ENCODE results near the gene PDE9A.
"Not testable (repeated sequence)": the region's sequence is repeated elsewhere in the genome, so short reads cannot be mapped to it uniquely, and the experiment has no call there.

PDE9A gene

DNA sequence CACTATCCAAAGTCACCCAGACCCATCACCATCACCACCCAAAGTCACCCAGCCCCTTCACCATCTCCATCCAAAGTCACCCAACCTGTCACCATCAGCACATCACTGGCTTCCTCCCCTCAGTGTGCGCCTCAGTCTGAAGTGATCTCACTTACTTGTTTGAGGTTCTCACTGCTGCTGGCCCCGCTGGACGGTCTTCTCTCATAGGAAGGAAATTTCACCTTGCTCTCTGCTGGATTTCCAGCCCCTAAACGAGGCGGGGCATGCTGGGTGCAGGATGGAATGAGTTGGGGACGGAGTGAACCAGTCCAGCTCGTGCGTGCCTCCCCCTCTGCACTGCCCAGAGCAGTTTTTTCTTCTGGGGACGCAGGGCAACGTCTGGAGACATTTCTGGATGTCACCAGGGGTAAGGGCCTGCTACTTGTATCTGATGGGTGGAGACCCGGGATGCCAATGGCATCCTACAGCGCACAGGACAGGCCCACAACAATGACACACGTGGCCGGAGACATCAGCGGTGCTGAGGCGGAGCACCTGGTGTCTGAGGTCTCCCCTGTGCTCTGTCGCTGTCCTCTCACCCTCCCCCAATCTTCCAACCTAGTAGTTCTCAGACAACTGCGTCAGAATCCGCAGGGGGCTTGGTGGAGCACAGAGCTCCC, 38.6 kb downstream of the PDE9A start:
- DNase-seq, result no peak

DNA sequence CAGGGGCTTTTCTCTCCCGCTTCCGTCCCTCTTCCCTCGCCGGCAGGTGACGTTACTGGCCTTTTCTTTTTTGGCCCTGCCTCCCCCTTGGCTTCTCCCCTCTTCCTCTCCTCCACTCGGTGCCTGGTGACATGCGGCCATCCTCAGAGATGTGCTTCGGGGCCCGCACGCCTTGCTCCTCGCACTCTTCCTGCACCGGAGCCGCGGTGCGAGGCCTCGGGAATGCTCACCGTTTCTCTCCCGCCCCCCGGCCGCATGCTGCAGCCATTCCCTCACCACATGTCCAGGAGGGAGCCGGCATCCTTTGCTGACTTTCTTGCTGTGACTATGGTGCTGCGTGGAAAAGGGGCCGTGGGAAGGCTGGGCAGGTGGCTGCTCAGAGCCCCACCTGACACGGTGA, 39.3 kb downstream of the PDE9A start:
- no peak for DNase-seq

DNA sequence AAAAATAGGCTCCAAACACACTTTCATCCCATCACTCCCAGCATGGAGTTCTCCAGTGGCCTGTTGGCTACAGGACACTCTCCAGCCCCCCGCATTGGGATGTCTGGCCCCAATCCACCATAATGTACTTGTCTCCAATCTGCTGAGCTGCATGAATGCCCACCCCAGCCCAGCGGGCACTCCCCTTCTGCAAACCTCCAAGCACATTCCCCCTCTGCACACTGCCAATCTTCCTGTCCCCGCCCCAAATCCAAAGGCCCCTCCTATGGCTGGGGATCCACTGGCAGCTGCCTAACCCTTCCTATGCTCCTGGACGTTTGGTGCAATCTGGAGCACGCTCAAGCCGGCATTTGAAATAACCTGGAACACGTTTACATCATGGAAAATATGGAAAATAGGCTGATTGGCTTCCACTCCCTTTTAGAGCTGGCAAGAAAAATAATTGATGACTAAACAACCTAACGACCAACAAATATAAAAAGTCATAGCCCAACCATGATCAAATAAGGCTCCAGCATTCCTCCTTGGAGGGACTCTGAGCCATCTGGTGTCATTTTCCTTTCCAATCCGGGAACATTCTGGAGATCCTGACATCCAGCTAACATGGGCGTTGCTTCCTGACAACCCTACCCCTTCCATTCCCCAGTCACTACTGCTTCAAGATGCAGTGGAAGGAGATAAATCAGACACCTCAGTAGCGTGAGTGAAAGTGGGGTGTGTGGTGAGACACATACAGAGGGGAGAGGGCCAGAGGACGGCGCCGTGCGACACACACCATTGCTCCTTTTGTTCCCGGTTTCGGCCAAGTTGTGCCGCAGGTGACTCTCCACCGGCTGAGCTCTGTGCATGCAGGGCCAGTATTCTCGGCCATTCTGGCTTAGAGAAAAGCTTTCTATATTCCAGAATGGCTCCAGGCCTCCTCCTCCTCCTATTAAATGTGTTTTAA, 41.6 kb downstream of the PDE9A start:
- DNase-seq, result no peak

- DNase-seq, result no peak
These were observed 42.4 kb downstream of the PDE9A start for GRCh38 chr21:42695697-42696380.

DNA sequence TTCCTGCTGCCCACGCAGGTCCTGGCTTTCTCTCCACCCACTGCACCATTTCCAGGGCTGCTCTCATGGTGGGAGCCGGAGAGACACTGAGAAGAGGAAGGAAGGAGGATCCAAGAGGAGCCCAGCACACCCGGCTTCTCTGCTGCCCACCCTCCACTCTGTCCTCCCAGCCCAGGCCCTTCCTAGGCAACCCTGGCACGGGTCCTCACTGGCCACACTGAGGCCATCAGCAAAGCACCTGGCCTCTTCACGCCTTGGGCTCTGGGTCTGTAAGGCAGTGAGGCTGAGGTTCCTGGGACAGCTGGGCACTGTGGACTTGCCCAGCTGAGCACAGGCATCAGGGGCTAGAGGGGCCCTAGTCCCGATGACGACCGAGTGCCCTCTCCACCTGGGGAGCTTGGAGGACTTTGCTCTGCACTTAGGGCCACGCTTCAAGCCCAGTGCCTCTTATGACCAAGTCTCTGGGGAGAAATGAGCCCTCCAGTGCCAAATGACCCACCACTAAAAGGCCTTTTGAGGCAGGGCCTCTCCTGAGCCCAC, 43.1 kb downstream of the PDE9A start:
- no peak for DNase-seq

DNA sequence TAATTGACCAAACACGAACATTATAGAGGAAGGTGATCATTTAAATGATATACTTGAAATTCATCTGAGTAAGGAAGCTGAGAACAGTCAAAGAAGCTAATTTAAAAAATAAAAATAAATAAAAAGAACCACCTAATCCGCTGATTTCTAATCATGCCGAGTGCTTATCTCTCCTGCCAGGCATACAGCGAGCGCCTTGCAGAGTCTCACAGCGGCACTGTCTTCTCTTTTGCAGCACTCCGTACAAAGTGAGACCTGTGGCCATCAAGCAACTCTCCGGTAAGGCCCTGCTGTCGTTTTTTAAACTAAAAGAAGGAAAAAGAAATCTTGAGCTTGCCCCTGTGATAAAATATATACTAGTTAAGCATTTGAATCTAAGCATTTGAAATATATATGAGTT, 45.3 kb downstream of the PDE9A start:
- DNase-seq, result no peak

DNA sequence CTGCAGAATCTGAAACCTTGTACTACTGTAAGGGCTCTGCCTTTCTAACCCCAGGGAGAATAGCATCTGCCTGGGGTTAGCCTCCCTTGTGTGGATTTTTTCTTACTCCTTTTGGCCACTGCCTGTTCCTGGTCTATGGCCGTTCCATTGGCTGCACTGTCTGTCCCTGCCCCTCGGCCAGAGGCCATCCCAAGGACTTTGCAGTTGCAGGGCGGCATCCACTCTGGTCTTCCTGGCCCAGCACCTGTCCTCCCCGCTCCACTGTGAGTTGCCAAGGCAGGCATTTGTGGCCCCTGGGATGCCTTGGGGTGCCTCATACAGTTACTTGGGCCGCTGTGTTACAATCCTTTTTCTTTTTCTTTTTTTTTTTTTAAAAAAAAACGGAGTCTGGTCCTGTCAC, 45.8 kb downstream of the PDE9A start:
- DNase-seq, result no peak

DNA sequence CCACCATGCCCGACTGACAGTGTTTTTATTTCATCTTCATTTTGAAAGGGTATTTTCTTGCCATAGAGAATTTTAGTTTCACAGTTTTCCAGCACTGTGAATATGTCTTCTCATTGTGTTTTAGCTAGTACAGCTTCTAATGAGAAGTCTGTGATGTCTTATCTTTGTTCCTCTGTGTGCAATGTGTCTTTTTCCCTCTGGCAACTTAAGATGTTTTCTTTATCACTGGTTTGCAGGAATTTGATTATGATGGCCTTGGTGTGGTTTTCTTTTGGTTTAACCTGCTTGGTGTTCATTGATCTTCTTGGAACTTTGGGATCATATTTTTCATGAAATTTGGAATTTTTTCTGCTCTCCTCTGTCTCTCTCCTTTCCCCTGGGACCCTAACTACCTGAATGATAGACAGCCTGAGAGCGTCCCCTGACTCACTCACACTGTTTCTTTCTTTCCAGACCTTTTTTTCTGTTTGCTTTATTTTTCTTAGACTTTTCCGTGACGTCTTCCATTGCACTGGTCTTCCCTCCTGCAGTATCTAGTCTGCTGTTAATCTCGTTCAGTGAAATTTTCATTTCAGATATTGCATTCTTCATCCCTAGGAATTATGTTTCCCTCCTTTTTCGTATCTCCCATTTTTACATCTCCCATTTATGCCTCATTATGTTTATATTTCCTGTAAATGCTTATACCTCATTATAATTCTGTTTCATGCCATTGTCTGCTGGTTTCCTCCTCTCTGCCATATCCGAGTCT, 48.5 kb downstream of the PDE9A start:
- no peak for DNase-seq

DNA sequence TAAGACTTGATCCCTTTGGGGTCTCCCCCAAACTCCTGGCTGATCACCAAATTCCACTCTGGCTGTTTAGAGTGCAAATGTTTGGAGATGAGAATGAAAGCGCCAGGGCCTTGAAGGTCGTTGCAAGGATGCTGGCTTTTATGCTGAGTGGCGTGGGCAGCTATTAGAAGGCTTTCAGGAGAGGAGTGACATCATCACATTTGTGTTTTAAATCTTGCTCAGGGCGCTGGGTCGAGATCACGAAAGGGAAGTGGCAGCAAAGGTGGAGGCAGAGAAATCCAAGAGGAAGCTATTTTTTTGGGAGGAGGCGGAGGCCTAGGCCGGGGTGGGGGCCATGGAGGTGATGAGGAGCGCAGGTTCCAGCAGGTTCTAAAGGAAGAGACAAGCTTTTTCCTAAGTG, 49.3 kb downstream of the PDE9A start:
- no peak for DNase-seq

DNA sequence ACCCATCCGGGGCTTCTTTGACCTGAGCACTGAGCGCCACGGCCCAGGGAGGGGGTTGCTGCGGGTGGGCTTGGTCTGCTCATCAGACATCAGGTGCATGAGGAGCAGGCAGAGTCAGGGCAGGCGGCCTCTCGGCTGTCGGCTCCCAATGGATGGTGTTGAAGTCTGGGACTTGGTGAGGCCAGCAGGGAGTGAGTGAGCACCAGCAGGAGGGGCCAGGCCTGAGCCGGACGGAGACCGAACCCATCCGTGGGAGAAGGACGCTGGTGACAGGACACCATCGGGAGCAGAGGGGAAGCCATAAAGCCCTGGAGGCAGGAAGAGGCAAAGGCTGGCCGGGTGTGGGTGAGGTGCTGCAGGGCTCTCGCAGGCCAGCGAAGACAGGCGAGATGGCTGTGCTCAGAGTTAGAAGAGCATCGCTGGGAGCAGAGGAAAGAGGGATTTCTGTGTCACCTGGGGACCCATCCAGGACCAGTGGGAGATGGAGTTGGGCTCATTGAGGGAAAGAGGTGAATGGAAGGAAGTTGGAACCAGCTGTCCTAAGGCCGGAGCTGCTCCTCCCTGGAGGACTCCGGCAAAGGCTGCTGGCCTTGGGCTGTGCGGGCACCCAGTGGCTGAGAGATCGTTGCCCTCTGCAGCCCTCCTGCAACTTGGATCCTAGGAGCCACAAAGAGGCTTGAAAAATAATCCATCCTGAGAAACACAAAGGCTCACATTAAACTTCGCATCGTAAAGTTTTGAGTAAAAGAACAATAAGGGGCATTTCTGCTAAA, 49.9 kb downstream of the PDE9A start:
- DNase-seq, result no peak

DNA sequence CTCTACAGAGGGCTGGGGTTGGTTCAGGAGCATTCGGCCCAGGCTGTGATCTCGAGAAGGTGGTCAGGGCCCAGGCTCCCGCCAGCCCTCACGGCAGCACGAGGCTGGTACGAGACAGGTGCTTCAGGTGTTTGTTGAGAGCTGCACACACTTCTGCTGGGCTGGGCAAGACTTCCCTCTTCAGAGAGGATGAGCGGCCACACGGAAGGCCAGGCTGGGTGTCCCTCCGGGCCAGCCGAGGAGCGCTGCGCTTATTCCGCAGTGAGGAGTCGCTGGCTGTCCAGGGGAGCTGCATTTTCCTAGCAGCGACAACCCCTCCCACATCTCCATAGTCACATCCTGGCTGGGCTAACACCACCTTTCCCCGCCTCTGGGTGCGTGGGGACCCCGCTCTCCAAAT, 50.5 kb downstream of the PDE9A start:
- no peak for DNase-seq

DNA sequence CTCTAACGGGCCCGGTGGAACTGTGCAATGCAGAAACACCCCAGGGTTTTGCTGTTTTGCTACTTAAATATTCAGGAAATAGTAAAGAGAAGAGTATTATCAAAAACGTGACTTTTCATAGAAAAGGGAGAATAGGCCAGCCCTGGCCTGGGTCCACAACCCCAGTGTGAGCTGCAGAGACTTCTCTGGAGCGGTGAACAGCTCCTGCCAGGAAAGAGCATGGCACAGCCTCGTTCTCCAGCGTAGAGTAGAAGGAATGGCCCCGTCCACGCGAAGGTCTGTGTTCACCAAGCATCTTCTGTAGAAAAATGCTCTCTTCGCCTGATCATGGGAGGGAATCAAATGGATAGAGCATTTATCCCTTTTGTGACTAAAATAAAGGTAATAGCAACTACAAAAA, 51.4 kb downstream of the PDE9A start:
- no peak for DNase-seq

- DNase-seq, result no peak
These were observed 51.9 kb downstream of the PDE9A start for GRCh38 chr21:42705346-42705745.

GRCh38 chr21:42705746-42706374, 52.4 kb downstream of the PDE9A start:
- no peak for DNase-seq

DNA sequence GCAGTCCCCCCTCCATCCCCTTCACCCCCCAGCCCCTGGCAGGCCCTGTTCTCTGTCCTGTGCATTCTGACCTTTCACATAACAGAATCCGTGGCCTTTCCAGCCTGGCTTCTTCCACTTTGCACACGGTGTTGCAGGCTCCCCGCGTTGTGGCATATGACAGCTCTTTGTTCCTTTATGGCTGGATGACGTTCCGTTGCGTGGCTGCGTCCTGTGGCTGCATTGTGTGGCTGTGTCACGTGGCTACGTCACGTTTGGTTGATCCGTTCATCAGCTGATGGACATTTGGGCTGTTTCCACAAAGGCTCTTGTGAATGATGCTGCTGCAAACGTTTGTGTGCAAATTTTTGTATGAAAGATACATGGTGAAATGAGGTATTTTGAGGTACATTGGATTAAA, 53.3 kb downstream of the PDE9A start:
- no peak for DNase-seq

DNA sequence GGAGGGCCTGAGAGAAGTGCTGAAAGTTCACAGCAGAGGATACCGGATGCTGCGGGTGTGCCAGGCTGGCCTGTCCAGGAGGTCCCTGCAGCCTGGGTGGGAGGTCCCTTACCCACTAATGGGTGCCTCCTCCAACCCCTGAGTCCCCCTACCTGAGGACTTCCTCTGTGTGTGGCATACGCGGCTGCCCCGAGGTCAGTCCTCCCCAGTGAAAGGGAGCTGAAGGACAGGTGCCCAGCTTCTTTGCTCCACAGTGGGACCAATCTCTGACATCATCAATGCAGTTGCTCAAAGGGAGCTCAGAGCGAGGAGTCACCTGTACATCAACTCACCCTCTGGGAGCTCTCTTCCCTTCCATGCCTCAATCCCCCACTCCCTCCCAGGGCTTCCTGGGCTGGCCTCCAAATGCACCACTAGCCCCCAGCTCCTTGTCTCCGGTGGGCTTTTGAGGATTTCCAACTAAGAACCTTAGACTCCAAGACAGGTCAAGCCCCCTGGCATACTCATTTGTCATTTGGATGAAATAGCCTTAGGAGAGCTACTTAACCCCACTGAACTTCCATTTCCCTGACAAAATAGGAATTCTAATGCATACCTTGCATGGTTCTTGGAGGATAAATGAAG, 53.9 kb downstream of the PDE9A start:
- no peak for DNase-seq

GRCh38 chr21:42708107-42708506, 54.7 kb downstream of the PDE9A start:
- DNase-seq, result no peak

- not testable (repeated sequence) for DNase-seq
These were observed 55.5 kb downstream of the PDE9A start for GRCh38 chr21:42708916-42709315.

DNA sequence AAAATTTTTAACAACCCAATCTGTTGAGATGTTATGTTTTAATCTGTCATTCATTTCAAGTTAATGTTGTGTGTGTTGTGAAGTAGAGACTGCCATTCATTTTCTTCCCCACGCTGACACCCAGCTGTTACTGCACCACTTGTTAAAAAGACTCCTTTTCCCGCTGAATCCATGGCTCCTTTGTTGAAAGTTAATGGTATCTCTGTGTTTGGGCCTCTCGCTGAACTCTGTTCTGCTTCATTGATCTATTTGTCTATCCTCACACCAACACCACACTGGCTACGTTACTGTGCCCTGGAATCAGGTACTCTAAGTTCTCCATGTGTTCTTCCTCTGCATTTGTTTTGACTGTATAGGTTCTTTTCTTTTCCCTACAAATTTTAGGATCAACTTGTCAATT, 58.2 kb downstream of the PDE9A start:
- no peak for DNase-seq

GRCh38 chr21:42715427-42715826, 62.0 kb downstream of the PDE9A start:
- DNase-seq, result not testable (repeated sequence)

- DNase-seq, result no peak
These were observed 62.7 kb downstream of the PDE9A start for GRCh38 chr21:42716074-42716473.

All from MV-4-11 (cell line).